MM.1S (cell line): Measurements from ENCODE around the gene TMEM187.

Experiments
- DNase-seq: peaks from one replicate; pipeline ENCODE4 v3.0.0-alpha.2; 2015
- H2AFZ ChIP-seq: fragments of 300-600 bp; sonication (generic); 2 replicates; pipeline ENCODE4 v1.6.0; 2016; ENCODE audit warnings: antibody characterized with exemption, low read length
- H3F3A ChIP-seq: fragments of 300-600 bp; sonication (generic); 2 replicates; pipeline ENCODE4 v1.6.1; 2016; ENCODE audit warnings: mild to moderate bottlenecking, antibody characterized with exemption, low read length, moderate library complexity, mixed read lengths; ENCODE audit not compliant: insufficient read depth
- H3K27ac ChIP-seq: fragments of 300-600 bp; sonication (generic); 2 replicates; pipeline ENCODE4 v1.5.1; 2016; ENCODE audit warnings: mild to moderate bottlenecking, low read length
- H3K27me3 ChIP-seq: fragments of 300-600 bp; sonication (generic); replicated peaks from 2 replicates; pipeline ENCODE4 v1.6.0; 2016; ENCODE audit warnings: low read length; ENCODE audit not compliant: insufficient read depth
- H3K36me3 ChIP-seq: fragments of 300-600 bp; sonication (generic); replicated peaks from 2 replicates; pipeline ENCODE4 v1.6.1; 2016; ENCODE audit warnings: mild to moderate bottlenecking, low read length, mixed read lengths; ENCODE audit not compliant: insufficient read depth
- H3K4me1 ChIP-seq: fragments of 300-600 bp; sonication (generic); 2 replicates; pipeline ENCODE4 v1.6.1; 2016; ENCODE audit warnings: low read length, mixed read lengths
- H3K4me2 ChIP-seq: fragments of 300-600 bp; sonication (generic); 2 replicates; pipeline ENCODE4 v1.6.0; 2016; ENCODE audit warnings: low read depth, low read length
- H3K4me3 ChIP-seq: fragments of 300-600 bp; sonication (generic); 2 replicates; pipeline ENCODE4 v1.5.1; 2016; ENCODE audit warnings: low read length, mixed read lengths
- H3K79me2 ChIP-seq: fragments of 300-600 bp; sonication (generic); 2 replicates; pipeline ENCODE4 v1.6.1; 2016; ENCODE audit warnings: mixed run types, low read length, mixed read lengths
- H3K9ac ChIP-seq: fragments of 300-600 bp; sonication (generic); 2 replicates; pipeline ENCODE4 v1.6.1; 2016; ENCODE audit warnings: low read length, mixed read lengths
- H3K9me2 ChIP-seq: fragments of 300-600 bp; sonication (generic); replicated peaks from 2 replicates; pipeline ENCODE4 v1.6.1; 2016; ENCODE audit warnings: mild to moderate bottlenecking, low read length, mixed read lengths; ENCODE audit not compliant: insufficient read depth
- H3K9me3 ChIP-seq: fragments of 300-600 bp; sonication (generic); replicated peaks from 2 replicates; pipeline ENCODE4 v1.6.1; 2016; ENCODE audit warnings: mild to moderate bottlenecking, low read length, mixed read lengths; ENCODE audit not compliant: insufficient read depth
- H4K20me1 ChIP-seq: fragments of 300-600 bp; sonication (generic); 2 replicates; pipeline ENCODE4 v1.6.1; 2016; ENCODE audit warnings: mild to moderate bottlenecking, low read length, moderate library complexity, mixed read lengths; ENCODE audit not compliant: insufficient read depth
- CTCF ChIP-seq: fragments of 300-600 bp; sonication (generic); IDR thresholded peaks from 2 replicates; pipeline ENCODE4 v1.5.1; 2016; ENCODE audit warnings: antibody characterized with exemption, low read length, mixed read lengths
- EZH2 ChIP-seq: fragments of 300-600 bp; sonication (generic); optimal IDR thresholded peaks from 2 replicates; pipeline ENCODE3; 2017; ENCODE audit warnings: low read depth, mild to moderate bottlenecking, antibody characterized with exemption, low read length, mixed read lengths
- EZH2phosphoT487 ChIP-seq: fragments of 300-600 bp; sonication (generic); IDR thresholded peaks from 2 replicates; pipeline ENCODE4 v1.6.1; 2018; ENCODE audit warnings: antibody characterized with exemption, low read length

Gene TMEM187

GRCh38 chrX:153959649-153960048 lies 12.9 kb upstream of the TMEM187 start:
- Histone ChIP-seq H3K4me3 (no peak overlapping the region), H3K36me3 (no peaks in the 10 kb centered on the region; the same call in 1 of the 2 replicates), H3K27ac (no peak overlapping the region)

GRCh38 chrX:153960077-153960476 lies 12.5 kb upstream of the TMEM187 start:
- no peak overlapping the region for H3K4me2 ChIP-seq
- H3K27me3 ChIP-seq = no peaks in the 10 kb centered on the region
- TF ChIP-seq EZH2phosphoT487 (no peak), EZH2 (no peak), CTCF (no peak)
- H3F3A ChIP-seq = no peaks in the 10 kb centered on the region
- no peak overlapping the region for H3K4me3 ChIP-seq
- H3K27ac ChIP-seq = no peak overlapping the region
- no peak for DNase-seq
- no peaks in the 10 kb centered on the region for H3K9me3 ChIP-seq
- no peak overlapping the region for H2AFZ ChIP-seq
- H3K9ac ChIP-seq = no peak overlapping the region
- H3K9me2 ChIP-seq = no peaks in the 10 kb centered on the region
- no peaks in the 10 kb centered on the region; the same call in 1 of the 2 replicates for H3K36me3 ChIP-seq
- H3K79me2 ChIP-seq = peaks cover 42% of the 10 kb centered on the region
- no peaks in the 10 kb centered on the region; the same call in 1 of the 2 replicates for H4K20me1 ChIP-seq
- H3K4me1 ChIP-seq = no peaks in the 10 kb centered on the region

More at GRCh38 chrX:153959649-153960048, 12.9 kb upstream of the TMEM187 start:
- H3K79me2 ChIP-seq = peaks cover 38% of the 10 kb centered on the region
- no peak overlapping the region for H2AFZ ChIP-seq
- H3K4me2 ChIP-seq = no peak overlapping the region
- no peaks in the 10 kb centered on the region for H3K9me2 ChIP-seq
- no peaks in the 10 kb centered on the region for H3K9me3 ChIP-seq
- H3F3A ChIP-seq = no peaks in the 10 kb centered on the region
- DNase-seq = no peak
- no peaks in the 10 kb centered on the region for H3K4me1 ChIP-seq
- H4K20me1 ChIP-seq = no peaks in the 10 kb centered on the region
- no peak overlapping the region for H3K9ac ChIP-seq
- H3K27me3 ChIP-seq = no peaks in the 10 kb centered on the region
- TF ChIP-seq EZH2phosphoT487 (no peak), CTCF (no peak), EZH2 (no peak)

GRCh38 chrX:153960786-153961185 lies 11.8 kb upstream of the TMEM187 start:
- no peak overlapping the region for H3K9ac ChIP-seq
- no peaks in the 10 kb centered on the region for H3K9me3 ChIP-seq
- no peak overlapping the region for H3K4me2 ChIP-seq
- no peaks in the 10 kb centered on the region for H3K27me3 ChIP-seq
- peaks cover 6% of the 10 kb centered on the region; the same call in 1 of the 2 replicates for H4K20me1 ChIP-seq
- H2AFZ ChIP-seq = no peak overlapping the region
- H3K4me1 ChIP-seq = no peaks in the 10 kb centered on the region
- TF ChIP-seq EZH2phosphoT487 = no peak
- no peak for TF ChIP-seq EZH2
- TF ChIP-seq CTCF = no peak
- H3K9me2 ChIP-seq = no peaks in the 10 kb centered on the region
- no peak for DNase-seq
- H3F3A ChIP-seq = no peaks in the 10 kb centered on the region
- peaks cover 49% of the 10 kb centered on the region for H3K79me2 ChIP-seq
- no peaks in the 10 kb centered on the region; the same call in 1 of the 2 replicates for H3K36me3 ChIP-seq
- no peak overlapping the region for H3K4me3 ChIP-seq
- no peak overlapping the region for H3K27ac ChIP-seq
